Amniotic stem cell (primary cell): ENCODE measurements around the gene MRPL41.
"Not testable (repeated sequence)": the region's sequence is repeated elsewhere in the genome, so short reads cannot be mapped to it uniquely, and the experiment has no call there.

Source experiments
- DNase-seq: peaks from one replicate; lab custom pipeline; 2025; lab: John Stamatoyannopoulos, UW

The MRPL41 gene

GRCh38 chr9:137521405-137521985 lies 30.2 kb upstream of the MRPL41 start:
- no peak for DNase-seq

- DNase-seq = no peak
These were observed 28.8 kb upstream of the MRPL41 start for GRCh38 chr9:137522746-137523455.

GRCh38 chr9:137524161-137524980 lies 27.3 kb upstream of the MRPL41 start:
- DNase-seq = no peak

GRCh38 chr9:137524981-137525317 lies 26.7 kb upstream of the MRPL41 start:
- DNase-seq = no peak

- no peak for DNase-seq
These were observed 21.3 kb upstream of the MRPL41 start for GRCh38 chr9:137530331-137530730.

- DNase-seq = no peak
These were observed 20.4 kb upstream of the MRPL41 start for GRCh38 chr9:137531099-137531765.

GRCh38 chr9:137532891-137533468 lies 18.7 kb upstream of the MRPL41 start:
- not testable (repeated sequence) for DNase-seq

GRCh38 chr9:137534256-137535119 lies 17.2 kb upstream of the MRPL41 start:
- DNase-seq = peak; percentile 10

- DNase-seq = no peak
These were observed 16.6 kb upstream of the MRPL41 start for GRCh38 chr9:137535120-137535428.

GRCh38 chr9:137536594-137537131 lies 15.0 kb upstream of the MRPL41 start:
- not testable (repeated sequence) for DNase-seq

- DNase-seq = no peak
These were observed 13.6 kb upstream of the MRPL41 start for GRCh38 chr9:137538058-137538457.

GRCh38 chr9:137540536-137540935 lies 11.1 kb upstream of the MRPL41 start:
- DNase-seq = no peak

- DNase-seq = no peak
These were observed 9.2 kb upstream of the MRPL41 start for GRCh38 chr9:137542486-137542885.

GRCh38 chr9:137543237-137543963 lies 8.3 kb upstream of the MRPL41 start:
- DNase-seq = no peak

GRCh38 chr9:137544176-137544760 lies 7.4 kb upstream of the MRPL41 start:
- no peak for DNase-seq

- no peak for DNase-seq
These were observed 6.6 kb upstream of the MRPL41 start for GRCh38 chr9:137545123-137545522.

- DNase-seq = no peak
These were observed 3.8 kb upstream of the MRPL41 start for GRCh38 chr9:137547687-137548543.

GRCh38 chr9:137550231-137550621 lies 1.5 kb upstream of the MRPL41 start, which contains the start of gene PNPLA7:
TSS of gene PNPLA7 (minus strand) at chr9:137550402. CDS start at chr9:137550197, 205 bp downstream.
- no peak for DNase-seq

- DNase-seq = not testable (repeated sequence)
These were observed 768 bp upstream of the MRPL41 start for GRCh38 chr9:137550958-137551263.
